Neural cell (in vitro differentiated cells): ENCODE results near the gene SNRNP25. TPM values are rescaled to one million over a fixed set of nuclear protein-coding genes. Genes with fewer than 3 reads are reported as not detected.

Experiments used
- H2AFZ ChIP-seq: fragments of 200-600, 300-800 bp; sonication (generic), shearing (Covaris generic); 2 replicates; pipeline ENCODE4 v1.6.0; 2014; ENCODE audit warnings: low read depth, mild to moderate bottlenecking, antibody characterized with exemption, low read length, moderate library complexity
- H3F3A ChIP-seq: fragments of 200-600 bp; shearing (Covaris generic); 2 replicates; pipeline ENCODE4 v1.6.1; 2016; ENCODE audit warnings: mild to moderate bottlenecking, moderate library complexity, mixed read lengths, antibody characterized with exemption, low read length; ENCODE audit not compliant: insufficient read depth, poor library complexity, severe bottlenecking
- H3K27ac ChIP-seq: fragments of 200-600, 300-800 bp; sonication (generic), shearing (Covaris generic); 2 replicates; pipeline ENCODE4 v1.5.1; 2014; ENCODE audit warnings: mild to moderate bottlenecking, low read length, moderate library complexity
- H3K27me3 ChIP-seq: fragments of 300-800, 200-600 bp; sonication (generic), shearing (Covaris generic); 2 replicates; pipeline ENCODE4 v1.6.0; 2014; ENCODE audit warnings: mild to moderate bottlenecking, low read depth, low read length, moderate library complexity; ENCODE audit not compliant: insufficient read depth
- H3K36me3 ChIP-seq: fragments of 300-800, 200-600 bp; sonication (generic), shearing (Covaris generic); 2 replicates; pipeline ENCODE4 v1.5.1; 2014; ENCODE audit warnings: mild to moderate bottlenecking, antibody characterized with exemption, low read length, moderate library complexity; ENCODE audit not compliant: insufficient read depth
- H3K4me2 ChIP-seq: fragments of 300-800, 200-600 bp; sonication (generic), shearing (Covaris generic); 2 replicates; pipeline ENCODE4 v1.6.0; 2014; ENCODE audit warnings: mild to moderate bottlenecking, low read length
- H3K4me3 ChIP-seq: fragments of 300-800, 200-600 bp; sonication (generic), shearing (Covaris generic); 2 replicates; pipeline ENCODE4 v1.5.1; 2014; ENCODE audit warnings: mild to moderate bottlenecking, low read length, moderate library complexity
- H3K79me2 ChIP-seq: fragments of 200-600 bp; shearing (Covaris generic); replicated peaks from 2 replicates; pipeline ENCODE4 v1.6.0; 2014; ENCODE audit warnings: mild to moderate bottlenecking, low read length, moderate library complexity; ENCODE audit not compliant: insufficient read depth
- H3K9ac ChIP-seq: fragments of 300-800, 200-600 bp; sonication (generic), shearing (Covaris generic); 2 replicates; pipeline ENCODE4 v1.6.1; 2016; ENCODE audit warnings: mild to moderate bottlenecking, low read length, mixed read lengths
- H3K9me2 ChIP-seq: fragments of 200-600 bp; shearing (Covaris generic); 2 replicates; pipeline ENCODE4 v1.6.1; 2016; ENCODE audit warnings: mild to moderate bottlenecking, low read length, mixed read lengths; ENCODE audit not compliant: insufficient read depth
- H3K9me3 ChIP-seq: fragments of 200-600, 300-800 bp; sonication (generic), shearing (Covaris generic); 2 replicates; pipeline ENCODE4 v1.6.1; 2016; ENCODE audit warnings: mild to moderate bottlenecking, mixed run types, low read length, moderate library complexity, mixed read lengths
- H4K20me1 ChIP-seq: fragments of 200-600 bp; shearing (Covaris generic); 2 replicates; pipeline ENCODE4 v1.6.1; 2016; ENCODE audit warnings: mild to moderate bottlenecking, mixed run types; ENCODE audit not compliant: insufficient read depth
- CTCF ChIP-seq: fragments of 450-650 bp; IDR thresholded peaks from 2 replicates; pipeline ENCODE4 v1.5.1; 2014; ENCODE audit warnings: antibody characterized with exemption, mild to moderate bottlenecking, moderate library complexity; ENCODE audit not compliant: poor library complexity, severe bottlenecking
- EP300 ChIP-seq: fragments of 450-650 bp; conservative IDR thresholded peaks from 2 replicates; pipeline ENCODE4 v1.6.1; 2014; ENCODE audit warnings: antibody characterized with exemption, mild to moderate bottlenecking, moderate library complexity; ENCODE audit not compliant: poor library complexity, severe bottlenecking
- EZH2 ChIP-seq: fragments of 200-600, 300-800 bp; shearing (Covaris generic), sonication (generic); IDR thresholded peaks from 2 replicates; pipeline ENCODE4 v1.6.1; 2014; ENCODE audit warnings: antibody characterized with exemption, low read length, borderline replicate concordance, mild to moderate bottlenecking; ENCODE audit not compliant: insufficient read depth, poor library complexity, severe bottlenecking
- MXI1 ChIP-seq: fragments of 450-650 bp; conservative IDR thresholded peaks from 2 replicates; pipeline ENCODE4 v1.6.1; 2014; ENCODE audit warnings: antibody characterized with exemption, mild to moderate bottlenecking; ENCODE audit not compliant: poor library complexity, severe bottlenecking
- POLR2AphosphoS5 ChIP-seq: IDR thresholded peaks from 2 replicates; pipeline ENCODE4 v1.6.1; 2012
- RAD21 ChIP-seq: fragments of 450-650 bp; conservative IDR thresholded peaks from 2 replicates; pipeline ENCODE4 v1.6.1; 2014; ENCODE audit warnings: antibody characterized with exemption, mild to moderate bottlenecking, moderate library complexity
- REST ChIP-seq: IDR thresholded peaks from 2 replicates; pipeline ENCODE4 v1.6.1; 2012; ENCODE audit warnings: borderline replicate concordance
- SMC3 ChIP-seq: fragments of 450-650 bp; conservative IDR thresholded peaks from 2 replicates; pipeline ENCODE4 v1.6.1; 2014; ENCODE audit warnings: antibody characterized with exemption, mild to moderate bottlenecking, moderate library complexity; ENCODE audit not compliant: poor library complexity
- TAF1 ChIP-seq: IDR thresholded peaks from 2 replicates; pipeline ENCODE4 v1.6.1; 2012; ENCODE audit warnings: low read depth
- polyA plus RNA-seq: library from polyadenylated mRNA; depleted of rRNA; stranded (reverse); fragments of >200 nt; gene quantifications from 2 replicates; pipeline ENCODE4 v1.2.3, GENCODE V29; 2014

The SNRNP25 gene
- polyA plus RNA-seq, 1 donor from 2014 or later, result 46.4 TPM

- H3K9me3 ChIP-seq, result no peaks in the 10 kb centered on the region
- no peak overlapping the region for H3K27ac ChIP-seq
- no peaks in the 10 kb centered on the region for H3K36me3 ChIP-seq
- TF ChIP-seq MXI1 (no peak), RAD21 (no peak), TAF1 (no peak), REST (no peak), EP300 (no peak), EZH2 (no peak), SMC3 (no peak), CTCF (no peak), POLR2AphosphoS5 (no peak)
- no peak overlapping the region for H2AFZ ChIP-seq
- H3K27me3 ChIP-seq, result no peaks in the 10 kb centered on the region
- no peak overlapping the region for H3K4me3 ChIP-seq
- H4K20me1 ChIP-seq, result no peaks in the 10 kb centered on the region
- H3F3A ChIP-seq, result no peaks in the 10 kb centered on the region
- no peaks in the 10 kb centered on the region for H3K79me2 ChIP-seq
- no peak overlapping the region for H3K4me2 ChIP-seq
- H3K9me2 ChIP-seq, result no peaks in the 10 kb centered on the region
- no peak overlapping the region for H3K9ac ChIP-seq
Observed at GRCh38 chr16:47234-47633, 6.4 kb upstream of the SNRNP25 start.

DNA sequence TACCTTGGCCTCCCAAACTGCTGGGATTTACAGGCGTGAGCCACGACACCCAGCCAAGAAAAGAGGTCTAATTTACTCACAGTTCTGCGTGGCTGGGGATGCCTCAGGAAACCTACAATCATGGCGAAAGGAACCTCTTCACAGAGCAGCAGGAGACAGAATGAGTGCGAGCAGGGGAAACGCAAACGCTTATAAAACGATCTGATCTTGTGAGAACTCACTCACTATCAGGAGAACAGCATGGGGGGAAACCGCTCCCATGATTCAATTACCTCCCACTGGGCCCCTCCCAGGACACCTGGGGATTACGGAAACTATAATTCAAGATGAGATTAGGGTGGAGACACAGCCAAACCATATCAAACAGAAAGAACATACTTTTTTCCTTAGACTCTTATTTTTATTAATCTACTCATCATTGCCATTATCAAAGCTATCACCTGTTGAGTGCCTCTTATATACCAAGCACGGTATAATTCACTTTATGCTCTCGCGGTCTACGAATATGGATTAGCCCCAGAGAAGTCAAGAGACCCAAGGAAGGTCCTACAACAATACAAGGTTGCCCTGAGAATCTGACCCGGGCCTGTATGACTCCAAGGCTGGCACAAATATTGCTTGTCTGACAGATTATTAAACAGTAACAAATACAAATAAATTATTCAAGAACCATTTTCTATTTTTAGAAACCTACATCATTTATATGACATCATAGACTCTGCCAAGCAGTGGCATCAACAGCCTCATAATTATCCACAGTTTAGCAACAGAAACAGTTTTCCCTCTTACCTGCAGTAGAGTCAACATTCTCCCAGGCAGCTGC is 2.6 kb upstream of the SNRNP25 start:
- no peak overlapping the region for H3K4me3 ChIP-seq
- no peaks in the 10 kb centered on the region for H3K36me3 ChIP-seq
- H3K27ac ChIP-seq, result no peak overlapping the region
- no peaks in the 10 kb centered on the region for H3K9me2 ChIP-seq
- no peak for TF ChIP-seq SMC3
- TF ChIP-seq POLR2AphosphoS5, result peak; percentile 55
- H3F3A ChIP-seq, result no peaks in the 10 kb centered on the region
- H3K9me3 ChIP-seq, result no peaks in the 10 kb centered on the region
- peaks cover 10% of the 10 kb centered on the region for H3K79me2 ChIP-seq
- no peaks in the 10 kb centered on the region for H4K20me1 ChIP-seq
- H3K27me3 ChIP-seq, result no peaks in the 10 kb centered on the region
- H3K9ac ChIP-seq, result no peak overlapping the region
- no peak overlapping the region for H2AFZ ChIP-seq
- H3K4me2 ChIP-seq, result no peak overlapping the region
